Effector CD8-positive, alpha-beta T cell (primary cell): ENCODE data around the gene POFUT2.
"Not testable (repeated sequence)": the region's sequence is repeated elsewhere in the genome, so short reads cannot be mapped to it uniquely, and the experiment has no call there.

Source experiments
- DNase-seq: peaks from one replicate; lab custom pipeline; 2025; lab: John Stamatoyannopoulos, UW

POFUT2 gene

GRCh38 chr21:45310459-45310858, 22.8 kb upstream of the POFUT2 start:
- no peak for DNase-seq

DNA sequence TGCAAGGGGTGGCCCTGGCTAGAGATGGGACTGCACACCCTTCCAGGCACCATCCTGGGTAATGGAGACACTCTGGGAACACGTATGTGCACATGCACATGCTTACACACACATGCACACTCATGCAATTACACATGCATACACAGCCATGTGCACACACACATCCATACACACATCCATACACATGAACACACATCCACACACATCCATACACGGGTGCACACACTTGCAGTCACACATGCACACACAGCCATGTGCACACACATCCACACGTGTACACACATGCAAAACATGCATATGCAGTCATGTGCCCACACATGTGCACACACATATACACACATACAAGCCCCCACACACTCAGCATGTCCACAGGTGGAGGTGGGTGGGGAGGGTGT, 22.3 kb upstream of the POFUT2 start:
- DNase-seq: no peak

- DNase-seq: peak; percentile 15
Measured at GRCh38 chr21:45309069-45309986, 21.6 kb upstream of the POFUT2 start.

DNA sequence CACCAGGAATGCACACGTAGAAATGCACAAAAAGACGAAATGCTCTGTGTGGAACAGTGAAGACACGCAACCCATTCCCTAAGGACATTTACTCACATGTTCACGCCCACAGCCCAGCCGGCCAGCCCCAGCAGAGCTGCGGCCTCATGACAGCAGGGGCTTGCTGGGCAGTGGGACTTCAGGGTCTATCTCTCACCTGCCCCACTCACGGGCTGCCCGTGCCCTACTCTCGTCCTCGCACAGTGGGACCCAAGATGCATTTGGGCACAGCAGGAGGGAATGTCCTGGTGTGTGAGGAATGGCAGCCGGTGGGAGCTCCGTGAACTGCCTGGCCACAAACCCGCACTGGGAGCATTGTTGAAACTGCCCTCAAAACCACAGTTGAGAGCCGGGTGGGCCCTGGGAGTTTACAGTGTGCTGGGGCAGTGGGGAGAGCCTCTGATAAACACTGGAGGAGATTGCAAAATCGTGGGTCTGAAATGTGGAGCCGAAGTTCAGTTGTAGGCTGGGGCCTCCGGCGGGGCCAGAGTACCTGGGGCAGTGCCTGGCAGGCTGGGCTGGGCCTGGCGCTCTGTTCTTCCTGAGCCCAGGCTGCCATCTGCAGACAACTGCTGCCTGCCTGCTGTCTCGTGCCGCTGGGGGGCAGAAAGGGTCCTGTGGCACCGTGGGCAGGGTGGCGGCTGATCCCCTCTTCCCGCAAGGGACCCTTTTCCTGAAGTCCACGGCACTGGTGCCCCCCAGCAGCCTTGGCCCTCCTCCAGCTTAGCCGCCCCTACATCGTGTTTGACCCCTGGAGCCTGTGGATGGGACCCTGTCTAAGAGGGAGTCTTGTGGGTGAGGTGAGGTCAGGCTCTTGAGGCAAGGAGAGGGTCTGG, 20.7 kb upstream of the POFUT2 start:
- DNase-seq: no peak

DNA sequence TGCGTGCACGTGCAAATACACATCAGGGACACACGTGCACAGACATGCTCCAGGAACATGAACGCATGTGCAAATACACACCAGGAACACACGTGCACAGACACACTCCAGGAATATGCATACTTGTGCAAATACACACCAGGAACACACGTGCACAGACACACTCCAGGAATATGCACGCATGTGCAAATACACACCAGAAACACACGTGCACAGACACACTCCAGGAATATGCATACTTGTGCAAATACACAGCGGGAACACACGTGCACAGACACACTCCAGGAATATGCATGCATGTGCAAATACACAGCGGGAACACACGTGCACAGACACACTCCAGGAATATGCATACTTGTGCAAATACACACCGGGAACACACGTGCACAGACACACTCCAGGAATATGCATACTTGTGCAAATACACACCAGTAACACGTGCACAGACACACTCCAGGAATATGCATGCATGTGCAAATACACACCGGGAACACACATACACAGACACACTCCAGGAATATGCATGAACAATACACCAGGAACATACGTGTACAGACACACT, 20.0 kb upstream of the POFUT2 start:
- not testable (repeated sequence) for DNase-seq

GRCh38 chr21:45306832-45307571, 19.3 kb upstream of the POFUT2 start:
- DNase-seq: no peak

DNA sequence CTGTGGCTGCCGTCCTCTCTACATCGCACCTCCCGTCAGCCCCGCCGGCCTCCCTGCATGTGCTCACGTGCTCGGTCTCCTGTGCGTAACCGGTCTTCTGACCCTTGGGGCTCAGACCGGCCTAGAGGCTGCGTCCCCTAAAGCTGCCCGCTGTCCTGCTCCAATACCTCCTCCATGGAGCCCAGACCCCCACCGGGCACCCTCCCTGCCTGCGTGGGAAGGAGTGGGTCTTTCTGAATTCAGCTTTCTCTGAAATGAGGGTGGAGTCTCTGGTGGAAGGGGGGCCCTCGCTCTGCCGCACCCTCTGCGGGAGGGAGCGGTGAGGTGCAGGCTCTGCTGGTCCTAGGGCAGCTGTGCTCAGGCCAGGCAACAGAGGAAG, 18.7 kb upstream of the POFUT2 start:
- DNase-seq: no peak

DNA sequence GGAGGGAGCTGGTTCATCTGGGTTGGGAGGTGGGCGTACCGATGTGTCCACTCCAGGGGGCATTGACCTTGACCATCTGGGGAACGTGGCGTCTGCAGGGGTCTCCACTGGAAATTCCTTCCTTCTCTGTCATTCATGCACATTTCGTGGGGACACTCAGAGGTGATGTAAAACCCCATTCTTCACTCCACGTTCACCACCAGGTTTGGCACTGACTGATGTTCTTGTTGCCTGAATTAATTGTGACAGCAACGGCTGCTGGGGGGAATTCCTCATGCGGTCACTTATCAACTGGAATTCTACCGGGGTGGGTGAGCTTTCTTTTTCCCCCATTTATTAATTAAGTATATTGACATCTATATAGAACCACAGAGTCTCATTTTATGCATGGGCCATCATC, 18.1 kb upstream of the POFUT2 start:
- no peak for DNase-seq

DNA sequence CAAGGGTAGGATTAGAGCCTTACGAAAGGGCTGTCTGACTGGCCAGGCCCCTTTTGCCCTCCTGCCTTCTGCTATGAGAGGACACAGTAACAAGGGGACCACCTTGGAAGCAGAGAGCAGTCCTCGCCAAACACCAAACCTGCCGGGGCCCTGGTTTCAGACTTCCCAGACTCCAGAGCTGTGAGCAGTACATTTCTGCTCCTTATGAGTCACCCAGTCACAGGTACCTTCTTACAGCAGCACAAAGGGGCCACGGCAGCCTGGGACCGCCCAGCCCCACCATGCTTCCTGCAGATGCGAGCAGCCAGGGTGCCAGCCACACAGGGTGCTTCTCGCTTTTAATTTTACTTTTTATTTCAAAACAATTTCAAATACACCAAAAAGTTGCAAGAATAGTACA, 17.2 kb upstream of the POFUT2 start:
- DNase-seq: no peak

DNA sequence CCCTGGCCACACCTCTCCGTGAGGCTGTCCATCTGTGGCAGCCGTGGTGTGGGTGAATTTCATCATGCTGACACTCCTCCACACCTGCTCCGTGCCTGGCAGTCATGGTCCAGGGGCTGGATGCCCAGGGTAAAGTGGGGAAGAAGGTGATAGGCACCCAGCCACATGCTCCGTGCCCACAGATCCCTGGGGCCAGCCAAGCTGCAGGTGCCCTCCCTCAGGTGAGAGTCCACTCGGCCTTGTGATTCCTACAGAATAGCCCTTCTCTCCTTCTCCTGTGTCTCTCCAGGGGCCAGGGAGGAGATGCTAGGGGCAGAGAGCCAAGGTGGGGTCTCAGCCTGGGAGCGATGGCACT, 16.8 kb upstream of the POFUT2 start:
- no peak for DNase-seq

GRCh38 chr21:45303751-45304475, 16.2 kb upstream of the POFUT2 start:
- DNase-seq: no peak

GRCh38 chr21:45303091-45303615, 15.5 kb upstream of the POFUT2 start:
- DNase-seq: no peak

GRCh38 chr21:45302082-45303061, 14.7 kb upstream of the POFUT2 start:
- DNase-seq: no peak

DNA sequence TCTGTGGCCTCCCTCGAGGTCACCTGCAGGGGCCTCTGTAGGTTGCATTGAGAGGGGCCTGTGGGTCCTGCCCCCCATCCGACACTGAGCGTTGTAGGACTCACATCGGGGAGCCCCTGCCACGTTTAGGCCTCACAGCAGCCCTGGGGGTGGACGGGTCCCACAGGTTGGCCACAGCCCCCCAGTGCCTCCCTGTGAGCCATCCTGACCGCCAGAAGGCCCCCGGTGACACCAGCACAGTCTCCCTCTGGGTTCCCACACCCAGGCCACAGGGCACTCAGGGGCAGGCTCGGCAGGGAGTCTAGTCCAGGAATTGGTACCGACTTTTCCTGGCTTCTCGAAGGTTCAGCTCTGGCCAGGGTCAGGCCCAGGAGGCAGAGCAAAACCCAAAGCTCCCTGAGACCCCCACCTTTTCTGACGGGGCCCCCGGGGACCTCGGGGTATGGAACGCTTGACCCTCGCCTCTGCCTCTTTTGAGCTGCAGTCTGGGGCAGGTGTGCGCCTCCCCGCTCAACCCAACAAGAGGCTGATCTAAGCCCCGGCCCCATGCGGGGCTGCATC, 13.9 kb upstream of the POFUT2 start:
- DNase-seq: no peak

DNA sequence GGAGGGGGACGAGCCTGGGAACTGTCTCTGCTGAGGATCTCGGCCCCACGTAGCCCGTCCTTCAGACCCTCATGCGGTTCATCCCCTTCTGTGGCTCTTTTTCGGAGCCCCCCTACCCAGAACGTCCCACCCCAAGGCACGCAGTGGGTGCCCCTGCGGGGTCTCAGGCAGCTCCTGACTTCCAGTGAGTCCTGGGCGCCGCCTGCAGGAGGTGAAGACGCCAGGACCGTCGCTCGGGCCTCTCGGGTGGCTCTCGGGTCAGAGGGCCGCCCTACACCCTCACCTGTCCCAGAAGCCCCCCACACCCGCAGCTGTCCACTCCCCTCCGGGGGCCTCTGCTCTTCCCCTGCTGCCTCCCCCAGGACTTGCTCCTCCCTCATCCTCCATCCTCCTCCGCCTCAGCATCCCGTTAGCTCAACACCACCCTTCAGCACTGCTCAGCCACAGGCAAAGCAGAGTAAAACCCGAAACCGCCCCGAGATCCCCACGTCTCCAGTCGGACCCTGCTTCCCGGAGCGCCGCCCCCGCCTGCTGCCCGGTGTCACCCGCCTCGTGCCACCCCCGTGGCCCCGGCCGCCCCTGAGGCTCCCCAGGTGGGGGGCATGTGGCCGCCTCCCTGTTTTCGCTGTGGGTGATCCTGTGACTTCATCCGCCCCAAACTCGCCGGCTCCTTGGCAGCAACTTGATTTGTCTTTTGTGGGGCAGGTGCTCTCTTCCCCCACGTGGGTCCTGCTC, 13.3 kb upstream of the POFUT2 start:
- no peak for DNase-seq

- no peak for DNase-seq
Measured at GRCh38 chr21:45299864-45300785, 12.4 kb upstream of the POFUT2 start.

GRCh38 chr21:45299026-45299863, 11.6 kb upstream of the POFUT2 start:
- no peak for DNase-seq
